Activated CD8-positive, alpha-beta memory T cell treated with anti-CD3 and anti-CD28 coated beads for 36 hours (primary cell): ENCODE measurements around the gene ALOXE3. TPM values are rescaled to one million over a fixed set of nuclear protein-coding genes. Genes with fewer than 3 reads are reported as not detected.
"Not testable (repeated sequence)": the region's sequence is repeated elsewhere in the genome, so short reads cannot be mapped to it uniquely, and the experiment has no call there.

Experiments used
- CTCF ChIA-PET: fragments of 350-600 bp; sonication (Branson Sonifier 250); formaldehyde crosslinking; loops from one replicate; lab custom pipeline; 2021; ENCODE audit warnings: antibody characterized with exemption; lab: Charles Lee
- POLR2A ChIA-PET: fragments of 350-600 bp; sonication (Branson Sonifier 250); formaldehyde crosslinking; loops from one replicate; lab custom pipeline; 2021; ENCODE audit warnings: antibody characterized with exemption; lab: Charles Lee
- total RNA-seq, 2 experiments: library from RNA; stranded (reverse); gene quantifications; one replicate each; pipeline ENCODE4 v1.2.3, GENCODE V29; 2021

ALOXE3 gene
- total RNA-seq, 2 experiments from 2014 or later: 0.19 TPM; not detected in 1

DNA sequence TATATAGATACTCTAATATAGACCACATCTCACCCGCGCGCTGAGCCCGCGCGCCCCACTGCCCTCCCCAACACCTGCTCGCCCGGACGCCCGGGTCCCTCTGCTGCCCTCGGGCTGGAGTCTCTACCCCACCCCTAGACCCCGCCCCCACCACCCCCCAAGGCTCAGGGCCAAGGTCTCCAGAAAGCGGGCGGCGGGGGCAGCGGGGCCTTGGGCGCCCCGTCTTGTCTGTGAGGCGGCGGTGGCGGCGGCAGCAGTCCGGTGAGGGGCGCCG, 3.0 kb upstream of the ALOXE3 start:
- CTCF ChIA-PET: interaction anchor here (0.9 to 4.3 kb wide), 4 partner anchors 17 to 66 kb away, joined by 3 to 39 read pairs (median 4); no protein-coding TSS in a partner anchor
- POLR2A ChIA-PET: interaction anchor here (0.5 kb wide), 1 partner anchor 122 kb away, joined by 3 read pairs; no protein-coding TSS in a partner anchor

DNA sequence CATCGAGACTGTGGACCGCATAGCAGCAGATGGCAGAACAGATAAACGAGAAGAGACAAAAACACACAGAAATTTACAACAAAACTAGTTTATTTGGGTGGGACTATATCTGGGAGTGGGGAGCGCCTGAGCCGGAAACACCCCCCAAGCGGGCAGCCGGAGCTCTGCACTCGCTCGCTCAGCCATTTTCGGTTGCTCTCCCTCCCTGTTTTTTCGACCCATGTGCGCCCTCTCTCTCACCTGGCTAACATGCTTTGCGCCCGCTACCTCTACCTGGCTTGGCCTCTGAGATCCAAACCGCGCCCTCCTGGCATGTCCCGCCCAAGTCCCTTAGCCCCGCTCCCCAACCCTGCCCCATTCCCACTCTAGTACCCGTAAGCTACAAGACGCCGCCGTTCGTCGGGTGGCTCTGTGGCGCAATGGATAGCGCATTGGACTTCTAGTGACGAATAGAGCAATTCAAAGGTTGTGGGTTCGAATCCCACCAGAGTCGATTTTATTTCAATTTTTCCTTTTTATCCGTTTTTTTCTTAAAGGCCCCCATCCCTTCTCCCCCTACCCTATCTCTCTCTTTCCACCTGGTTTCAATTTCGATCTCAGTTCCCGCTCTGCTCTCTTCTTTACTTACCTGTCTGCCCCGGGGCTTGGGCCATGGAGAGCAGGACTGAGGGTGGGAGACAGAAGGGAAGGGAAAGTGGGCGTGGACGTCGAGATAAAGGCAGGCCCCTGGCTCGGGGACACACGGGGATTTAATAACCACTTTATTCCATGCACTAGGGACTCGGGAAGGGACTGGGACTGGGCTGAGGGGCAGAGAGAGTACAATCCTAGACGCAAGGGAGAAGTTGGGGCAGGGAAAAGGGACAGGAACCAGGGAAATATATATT, 2.4 kb upstream of the ALOXE3 start:
- ChIA-PET POLR2A (interaction anchor here (0.5 to 1.8 kb wide), 7 partner anchors 32 to 260 kb away, joined by 3 to 9 read pairs (median 3); partner anchors contain the start of gene PER1), CTCF (interaction anchor here (0.8 to 6.4 kb wide), 17 partner anchors 9 to 263 kb away, joined by 3 to 47 read pairs (median 15); partner anchors contain the start of gene CTC1)

DNA sequence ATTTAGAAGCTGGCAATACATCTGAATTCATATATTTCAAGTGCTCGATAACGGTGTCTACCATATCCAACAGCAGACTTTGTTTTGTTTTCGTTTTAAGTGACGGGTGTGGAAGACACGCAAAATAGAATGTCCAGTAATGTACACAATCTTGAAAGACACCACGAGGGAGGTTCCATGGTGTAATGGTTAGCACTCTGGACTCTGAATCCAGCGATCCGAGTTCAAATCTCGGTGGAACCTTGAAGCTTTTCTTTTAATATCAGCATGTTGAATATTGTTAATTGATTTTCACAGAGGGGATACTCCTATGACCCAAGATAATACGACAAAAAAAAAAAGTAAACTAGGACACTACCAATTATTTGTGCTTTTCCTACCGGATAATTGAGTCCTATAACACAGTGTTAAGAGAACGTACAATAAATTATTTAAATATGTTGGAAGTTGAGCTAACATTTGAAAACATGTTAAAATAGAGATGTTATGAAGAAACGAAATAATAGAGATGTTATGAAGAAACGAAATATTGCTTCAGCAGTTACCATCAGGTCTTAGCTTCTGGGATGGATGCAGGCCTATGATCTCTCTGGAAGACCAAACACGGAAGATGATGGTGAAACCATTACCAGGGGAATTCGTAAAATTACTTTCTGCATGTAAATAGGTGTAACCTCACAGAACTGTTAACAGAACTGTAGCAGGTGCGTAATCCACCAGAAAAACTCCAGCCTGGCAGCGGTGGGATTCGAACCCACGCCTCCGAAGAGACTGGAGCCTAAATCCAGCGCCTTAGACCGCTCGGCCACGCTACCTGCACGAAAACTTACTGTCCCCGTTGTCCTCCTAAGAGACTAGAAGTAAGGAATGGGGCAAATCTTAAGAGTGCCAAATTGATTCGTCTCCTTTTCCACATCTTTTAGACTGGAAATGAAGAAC, 1.5 kb upstream of the ALOXE3 start:
- POLR2A ChIA-PET: interaction anchor here (0.5 to 1.8 kb wide), 14 partner anchors 17 to 263 kb away, joined by 3 to 9 read pairs (median 3); partner anchors contain the start of genes BORCS6 and PER1
- CTCF ChIA-PET: interaction anchor here (0.7 to 6.4 kb wide), 25 partner anchors 10 to 264 kb away, joined by 3 to 47 read pairs (median 6); partner anchors contain the start of genes CTC1, PFAS and VAMP2

DNA sequence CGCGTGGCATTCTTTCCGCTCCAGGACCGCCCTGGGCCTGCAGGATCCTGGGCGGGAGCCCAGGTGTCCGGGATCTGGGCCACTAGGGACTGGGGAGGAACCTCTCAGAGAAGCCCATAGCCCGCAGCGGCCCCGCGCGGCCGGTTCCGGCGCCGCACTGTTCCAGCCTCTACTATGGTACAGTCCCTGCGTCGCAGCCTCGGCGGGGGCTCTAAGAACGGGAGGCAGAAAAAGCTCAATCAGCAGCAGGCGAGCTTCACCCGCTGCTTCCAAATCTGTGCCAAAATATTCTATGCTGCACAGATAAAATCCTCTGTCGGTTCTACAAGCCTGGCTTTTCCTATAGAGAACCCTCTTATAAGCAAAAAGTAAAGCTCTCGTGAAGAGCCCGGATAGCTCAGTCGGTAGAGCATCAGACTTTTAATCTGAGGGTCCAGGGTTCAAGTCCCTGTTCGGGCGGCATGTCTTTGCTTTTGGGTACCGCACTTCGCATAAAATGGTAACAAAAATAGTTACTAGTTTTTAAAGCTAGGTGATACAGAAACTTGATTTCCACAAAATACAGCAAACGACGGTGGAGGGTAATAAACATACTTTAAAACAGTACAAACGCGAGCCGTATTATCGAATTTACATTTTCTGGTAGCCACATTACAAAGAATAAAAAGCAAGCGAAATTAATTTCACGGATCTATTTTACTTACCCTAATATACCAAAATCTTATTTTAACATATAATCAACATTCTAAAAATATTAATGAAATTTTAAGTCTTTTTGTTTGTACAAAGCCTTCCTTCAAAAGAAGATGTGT, 661 bp upstream of the ALOXE3 start:
- ChIA-PET CTCF (interaction anchor here (0.6 to 6.4 kb wide), 30 partner anchors 8 to 873 kb away, joined by 3 to 47 read pairs (median 5); partner anchors contain the start of genes CTC1, PFAS, TMEM107 and TP53), POLR2A (interaction anchor here (0.5 to 1.8 kb wide), 13 partner anchors 18 to 847 kb away, joined by 3 to 9 read pairs (median 4); partner anchors contain the start of genes BORCS6 and PIK3R5)

DNA sequence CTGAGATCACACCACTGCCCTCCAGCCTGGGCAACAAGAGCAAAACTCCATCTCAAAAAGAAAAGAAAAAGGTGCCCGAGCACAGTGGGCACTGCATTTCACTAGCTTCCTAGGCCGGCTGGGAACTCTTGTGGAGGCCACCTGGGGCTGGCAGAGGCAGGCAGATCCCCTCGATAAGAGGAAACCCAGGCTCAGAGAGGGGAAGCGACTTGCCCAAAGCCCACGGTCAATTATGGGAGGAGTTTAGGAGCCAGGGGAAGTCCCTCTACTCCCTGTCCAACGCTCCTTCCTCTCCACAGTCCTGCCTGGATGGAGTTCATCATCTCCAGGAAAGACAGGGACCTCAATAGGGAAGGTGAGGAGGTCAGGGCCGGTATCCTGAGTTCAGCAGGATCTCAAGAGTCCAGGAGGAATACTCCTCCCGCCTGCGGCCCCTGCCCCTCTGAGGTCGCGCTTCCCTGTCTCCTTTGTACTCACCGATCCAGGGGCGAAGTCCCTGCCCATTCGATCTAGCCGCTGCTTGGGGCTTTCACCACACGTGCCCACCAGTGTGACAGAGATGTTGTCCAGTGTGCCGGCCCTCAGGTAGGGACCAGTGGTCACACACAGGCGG, 841 bp downstream of the ALOXE3 start:
- CTCF ChIA-PET: interaction anchor here (0.7 to 6.4 kb wide), 6 partner anchors 12 to 57 kb away, joined by 3 to 47 read pairs (median 21); no protein-coding TSS in a partner anchor
- POLR2A ChIA-PET: no interaction called here

DNA sequence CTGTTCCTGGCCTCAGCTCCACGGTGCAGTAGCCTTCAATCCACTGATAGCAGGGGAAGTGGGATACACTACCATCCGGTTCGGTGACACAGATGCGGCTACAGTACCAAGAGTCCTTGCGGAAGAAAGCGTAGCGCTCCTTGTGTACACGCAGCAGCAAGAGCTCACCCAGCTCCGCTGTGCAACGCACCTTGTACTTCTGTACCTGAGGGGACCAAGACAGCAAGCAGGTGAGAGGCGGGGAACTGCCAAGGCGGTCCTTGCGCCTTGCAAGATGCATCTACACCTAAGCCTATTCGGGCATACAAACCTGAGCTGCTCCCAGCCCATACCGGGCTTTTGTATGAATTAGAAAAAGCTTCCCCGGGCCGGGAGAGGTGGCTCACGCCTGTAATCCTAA, 1.5 kb downstream of the ALOXE3 start:
- POLR2A ChIA-PET: no interaction called here
- CTCF ChIA-PET: interaction anchor here (0.7 to 6.4 kb wide), 4 partner anchors 24 to 56 kb away, joined by 3 to 47 read pairs (median 5); no protein-coding TSS in a partner anchor

DNA sequence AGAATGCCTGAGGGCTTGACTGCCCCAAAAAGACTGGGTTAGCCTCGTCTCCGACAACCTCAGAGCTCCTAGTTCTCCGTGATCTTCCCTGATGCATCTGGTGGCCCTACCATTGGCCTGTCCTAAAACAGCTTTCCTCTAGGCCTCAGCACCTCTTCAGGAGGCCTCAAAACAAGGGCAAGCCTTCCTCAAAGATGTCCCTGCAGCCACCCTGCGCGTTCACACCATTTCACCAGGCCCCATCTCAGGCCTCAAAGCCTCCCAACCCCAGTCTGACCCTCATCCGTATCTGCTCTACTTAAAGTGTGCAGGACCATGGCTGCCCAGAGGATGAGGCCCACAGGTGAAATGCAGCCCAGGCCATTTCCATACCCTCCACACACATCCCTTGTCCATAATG, 7.4 kb downstream of the ALOXE3 start:
- CTCF ChIA-PET: interaction anchor here (0.6 to 3.7 kb wide), 23 partner anchors 8 to 193 kb away, joined by 3 to 34 read pairs (median 6); partner anchors contain the start of genes ALOX12B, ALOXE3 and HES7
- POLR2A ChIA-PET: no interaction called here

DNA sequence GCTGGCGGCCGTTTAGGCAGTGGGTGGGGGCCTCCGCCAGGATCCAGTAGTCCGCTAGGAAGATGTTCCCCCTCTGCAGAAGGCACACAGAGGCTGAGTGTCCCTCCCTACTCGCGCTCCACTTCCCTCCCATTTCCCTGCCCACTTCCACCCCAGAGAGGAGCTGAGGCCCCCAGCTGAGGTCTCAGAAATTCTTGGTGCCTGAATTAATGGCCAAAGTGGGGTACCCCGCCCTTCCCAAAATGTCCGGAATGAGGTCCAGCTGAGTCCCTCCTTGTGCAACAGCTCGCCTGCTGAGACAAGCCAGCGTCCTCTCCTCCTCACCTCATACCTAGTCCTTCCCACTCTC, 7.9 kb downstream of the ALOXE3 start:
- ChIA-PET POLR2A (no interaction called here), CTCF (interaction anchor here (0.6 to 3.7 kb wide), 27 partner anchors 9 to 193 kb away, joined by 3 to 34 read pairs (median 5); partner anchors contain the start of genes ALOX12B, ALOXE3, HES7 and SLC25A35)

DNA sequence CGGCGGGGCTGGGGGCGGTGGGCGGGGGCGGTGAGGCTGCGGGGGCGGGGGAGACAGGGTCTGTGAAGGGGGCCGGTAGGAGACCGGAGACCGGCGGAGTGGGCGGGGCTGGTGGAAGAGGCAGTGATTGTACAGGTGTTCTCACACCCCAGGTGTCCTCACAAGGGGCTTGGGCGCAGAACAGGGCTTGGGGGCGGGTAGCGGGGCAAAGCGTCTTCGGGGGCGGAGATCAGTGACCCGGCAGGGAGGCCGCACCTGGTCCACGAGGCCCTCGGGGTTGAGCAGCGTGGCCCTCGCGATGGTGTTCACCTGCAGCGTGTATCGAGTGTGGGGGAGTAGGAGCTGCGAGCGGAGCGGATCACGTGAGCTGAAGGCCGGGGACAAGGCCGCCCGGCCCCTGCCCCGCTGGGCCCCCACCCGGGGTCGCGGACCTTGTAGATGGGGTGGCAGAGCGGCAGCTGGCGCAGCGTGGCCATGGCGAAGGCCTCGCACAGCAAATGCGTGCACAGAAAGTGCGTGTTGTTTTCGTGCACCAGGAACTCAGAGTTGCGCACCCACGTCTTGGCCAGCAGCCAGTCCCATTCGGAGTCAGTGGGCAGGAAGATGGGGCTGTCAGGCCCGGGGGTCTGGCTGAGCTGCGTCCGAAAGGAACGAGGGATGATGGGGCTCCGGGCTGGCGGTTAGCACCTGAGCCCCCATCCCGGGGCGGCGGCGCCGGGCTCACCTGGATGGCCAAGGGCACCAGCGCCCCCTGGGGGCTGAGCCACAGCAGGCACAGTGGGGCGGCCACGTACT, 8.5 kb downstream of the ALOXE3 start:
- CTCF ChIA-PET: interaction anchor here (0.5 to 3.7 kb wide), 25 partner anchors 9 to 185 kb away, joined by 3 to 34 read pairs (median 5); partner anchors contain the start of genes ALOX12B, ALOXE3, HES7 and SLC25A35
- POLR2A ChIA-PET: no interaction called here

DNA sequence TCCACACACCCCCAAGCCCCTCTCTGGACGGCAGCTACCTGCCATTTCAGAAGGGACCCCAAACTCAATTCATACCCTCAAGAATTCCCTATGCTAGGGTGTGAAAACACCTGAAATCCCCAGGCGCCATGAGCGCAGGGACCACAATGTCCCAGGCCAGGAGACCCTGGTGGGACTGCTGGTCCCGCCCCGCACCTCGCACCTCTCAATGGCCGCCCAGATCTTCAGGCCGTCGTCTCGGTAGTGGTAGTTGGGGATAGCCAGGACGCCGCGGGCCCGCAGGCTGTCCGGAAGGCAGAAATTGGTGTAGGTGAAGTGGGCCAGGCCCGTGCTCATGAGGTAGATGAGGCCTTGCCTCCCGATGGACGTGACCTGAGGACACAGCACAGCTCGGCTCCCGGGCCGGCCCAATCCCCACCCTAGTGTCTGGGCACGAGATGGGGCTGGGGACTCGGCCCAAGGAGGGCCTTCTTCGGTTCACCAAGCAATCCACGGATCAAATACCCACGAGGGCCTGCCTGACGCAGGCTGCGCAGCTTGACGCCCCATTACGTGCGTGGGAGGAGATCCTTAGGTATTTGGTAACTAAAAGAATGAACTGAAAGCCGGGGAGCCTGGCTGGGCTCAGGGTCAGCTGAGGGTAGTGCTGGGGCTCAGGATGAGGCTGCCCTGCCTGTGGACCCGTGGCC, 9.2 kb downstream of the ALOXE3 start:
- ChIA-PET CTCF (interaction anchor here (0.8 to 3.7 kb wide), 17 partner anchors 10 to 186 kb away, joined by 3 to 34 read pairs (median 6); partner anchors contain the start of genes ALOX12B, ALOXE3, HES7 and SLC25A35), POLR2A (no interaction called here)

DNA sequence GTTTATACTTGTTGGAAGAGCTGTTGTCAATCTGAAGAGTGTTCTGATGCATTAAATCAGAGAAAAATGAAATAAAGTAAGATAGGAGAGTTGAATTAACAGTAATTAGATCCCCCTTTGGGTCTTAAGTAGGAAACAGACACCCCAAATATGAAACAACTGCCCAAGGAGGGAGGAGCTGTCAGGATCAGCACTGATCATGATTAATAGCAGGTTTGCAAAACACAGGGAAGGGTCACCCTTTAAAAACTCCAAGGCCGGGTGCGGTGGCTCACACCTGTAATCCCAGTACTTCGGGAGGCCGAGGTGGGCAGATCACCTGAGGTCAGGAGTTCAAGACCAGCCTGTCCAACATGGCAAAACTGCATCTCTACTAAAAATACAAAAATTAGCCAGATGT, 11.3 kb downstream of the ALOXE3 start:
- CTCF ChIA-PET: interaction anchor here (1.0 to 2.2 kb wide), 4 partner anchors 13 to 47 kb away, joined by 3 to 5 read pairs (median 4); no protein-coding TSS in a partner anchor
- POLR2A ChIA-PET: not testable (repeated sequence)

DNA sequence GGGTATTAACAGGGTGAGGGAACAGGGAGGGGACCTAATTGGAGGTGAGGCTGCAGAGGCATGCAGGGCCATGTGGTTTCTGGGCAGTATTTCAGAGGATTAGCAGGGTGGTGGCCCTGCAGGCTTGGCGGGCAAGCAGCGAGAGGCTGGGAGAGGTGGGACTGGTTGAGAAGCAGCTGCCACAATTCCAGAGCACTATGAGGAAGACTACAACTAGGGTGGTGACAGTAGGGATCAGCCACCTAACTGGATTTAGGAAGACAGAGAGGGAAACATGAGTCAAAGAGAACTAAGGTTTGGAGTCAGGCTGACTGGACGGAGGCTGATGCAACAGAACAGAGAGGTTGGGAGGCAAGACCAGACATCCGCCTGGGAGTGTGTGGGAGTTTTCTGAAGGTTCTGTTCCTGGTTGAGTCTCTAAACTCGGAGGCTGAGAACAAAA, 12.3 kb downstream of the ALOXE3 start:
- POLR2A ChIA-PET: no interaction called here
- CTCF ChIA-PET: interaction anchor here (0.6 to 3.4 kb wide), 6 partner anchors 12 to 100 kb away, joined by 3 to 15 read pairs (median 4); no protein-coding TSS in a partner anchor

DNA sequence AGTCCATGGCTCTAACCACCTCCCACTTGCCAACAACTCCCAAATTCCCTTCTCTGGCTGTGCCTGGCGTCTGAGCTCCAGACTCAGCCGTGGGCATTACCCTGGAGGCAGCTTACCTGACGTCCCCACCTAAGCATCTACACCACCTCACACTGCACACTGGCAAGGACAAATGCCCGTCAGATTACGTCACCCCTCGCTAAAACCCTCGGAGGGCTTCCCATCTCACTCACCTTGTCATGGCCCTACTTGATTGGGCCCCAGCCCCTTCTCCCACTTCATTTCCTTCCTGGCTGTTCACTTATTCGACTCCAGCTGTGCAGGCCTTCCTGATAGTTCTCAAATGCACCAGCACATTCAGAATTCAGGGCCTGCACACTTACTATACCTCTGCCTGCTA, 13.4 kb downstream of the ALOXE3 start:
- ChIA-PET POLR2A (no interaction called here), CTCF (interaction anchor here (1.4 to 3.4 kb wide), 4 partner anchors 11 to 26 kb away, joined by 3 to 15 read pairs (median 6); no protein-coding TSS in a partner anchor)

DNA sequence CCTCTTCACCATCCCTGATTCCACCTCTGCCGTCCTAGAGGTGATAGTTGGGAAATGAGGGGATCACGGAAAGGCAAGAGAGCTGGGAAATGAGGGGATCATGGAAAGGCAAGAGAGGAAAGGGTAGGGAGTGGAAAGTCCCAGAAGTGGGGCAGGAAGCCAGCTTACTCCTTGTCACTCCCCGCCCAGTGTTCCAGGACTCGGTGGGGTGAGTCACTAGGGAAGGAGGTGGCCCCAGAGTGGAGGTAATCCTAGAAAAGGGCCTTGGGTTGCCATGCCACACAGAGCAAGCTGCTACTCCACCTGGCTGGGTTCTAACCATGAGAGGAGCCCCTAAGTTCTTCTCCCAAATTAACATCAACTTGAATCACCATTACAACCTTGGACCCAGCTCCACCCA, 14.8 kb downstream of the ALOXE3 start:
- POLR2A ChIA-PET: no interaction called here
- CTCF ChIA-PET: interaction anchor here (0.6 to 3.4 kb wide), 3 partner anchors 9 to 290 kb away, joined by 3 to 15 read pairs (median 7); no protein-coding TSS in a partner anchor

DNA sequence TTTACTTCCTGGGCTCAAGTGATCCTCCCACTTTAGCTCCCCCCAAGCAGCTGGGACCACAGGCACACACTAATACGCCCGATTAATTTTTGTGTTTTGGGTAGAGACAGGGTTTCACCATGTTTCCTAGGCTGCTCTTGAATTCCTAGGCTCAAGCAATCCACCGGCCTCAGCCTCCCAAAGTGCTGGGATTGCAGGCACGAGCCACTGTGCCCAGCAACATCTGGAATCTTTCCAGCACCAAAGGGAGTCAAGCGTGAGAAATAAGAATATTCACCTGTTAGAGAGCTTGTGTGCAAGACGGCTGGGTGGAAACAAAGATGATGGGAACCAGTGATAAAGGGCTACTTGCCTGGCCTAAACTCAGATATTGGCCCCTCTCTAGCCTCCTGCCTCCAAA, 16.6 kb downstream of the ALOXE3 start:
- ChIA-PET CTCF (interaction anchor here (0.9 to 2.3 kb wide), 3 partner anchors 8 to 23 kb away, joined by 3 to 7 read pairs (median 6); no protein-coding TSS in a partner anchor), POLR2A (no interaction called here)
